Cardiac muscle cell (in vitro differentiated cells and primary cell): ENCODE results near the gene ASCC1. TPM values are rescaled to one million over a fixed set of nuclear protein-coding genes. Genes with fewer than 3 reads are reported as not detected.
"Not testable (repeated sequence)": the region's sequence is repeated elsewhere in the genome, so short reads cannot be mapped to it uniquely, and the experiment has no call there.

Source experiments
- DNase-seq, 2 donors: peaks; one replicate each; pipeline versions ENCODE4 v3.0.0 to v3.0.0-alpha.2; 2010 to 2017; ENCODE audit warnings: low read depth in 1 of 2, low spot score in 1 of 2
- H3K27ac ChIP-seq: fragments of 200-600 bp; sonication (generic); 2 replicates; pipeline ENCODE4 v1.5.1; 2016
- H3K27me3 ChIP-seq: fragments of 200-600 bp; sonication (generic); 2 replicates; pipeline ENCODE4 v1.6.0; 2016; ENCODE audit warnings: control low read depth
- H3K36me3 ChIP-seq: fragments of 200-600 bp; sonication (generic); 2 replicates; pipeline ENCODE4 v1.5.1; 2016; ENCODE audit warnings: control low read depth
- H3K4me1 ChIP-seq: fragments of 200-600 bp; sonication (generic); 2 replicates; pipeline ENCODE4 v1.8.1; 2017; ENCODE audit warnings: low read depth, mild to moderate bottlenecking, mixed run types
- H3K4me3 ChIP-seq: fragments of 200-600 bp; sonication (generic); 2 replicates; pipeline ENCODE4 v1.5.1; 2016; ENCODE audit warnings: mild to moderate bottlenecking
- H3K9me3 ChIP-seq: fragments of 200-600 bp; sonication (generic); 2 replicates; pipeline ENCODE4 v1.5.1; 2017; ENCODE audit warnings: low read depth, mild to moderate bottlenecking, control low read depth
- polyA plus RNA-seq: library from polyadenylated mRNA; unstranded; fragments of >200 nt; fragmentation: Nextera tagmentation; extraction: Ambion mirVana; gene quantifications from 2 replicates; pipeline ENCODE4 v1.2.1, GENCODE V29; 2016
- total RNA-seq: library from RNA; depleted of rRNA; stranded (reverse); fragments of >200 nt; gene quantifications from 2 replicates; pipeline ENCODE4 v1.2.3, GENCODE V29; 2016
- TF ChIP-seq, protein P1 (sequence below): IDR thresholded peaks from 2 replicates; pipeline ENCODE4 v1.5.1; 2012; ENCODE audit warnings: low read depth, mild to moderate bottlenecking, low read length

The ASCC1 gene
- total and polyA plus RNA-seq, 2 experiments from 2014 or later, result 41.3 to 58.4 TPM

DNA sequence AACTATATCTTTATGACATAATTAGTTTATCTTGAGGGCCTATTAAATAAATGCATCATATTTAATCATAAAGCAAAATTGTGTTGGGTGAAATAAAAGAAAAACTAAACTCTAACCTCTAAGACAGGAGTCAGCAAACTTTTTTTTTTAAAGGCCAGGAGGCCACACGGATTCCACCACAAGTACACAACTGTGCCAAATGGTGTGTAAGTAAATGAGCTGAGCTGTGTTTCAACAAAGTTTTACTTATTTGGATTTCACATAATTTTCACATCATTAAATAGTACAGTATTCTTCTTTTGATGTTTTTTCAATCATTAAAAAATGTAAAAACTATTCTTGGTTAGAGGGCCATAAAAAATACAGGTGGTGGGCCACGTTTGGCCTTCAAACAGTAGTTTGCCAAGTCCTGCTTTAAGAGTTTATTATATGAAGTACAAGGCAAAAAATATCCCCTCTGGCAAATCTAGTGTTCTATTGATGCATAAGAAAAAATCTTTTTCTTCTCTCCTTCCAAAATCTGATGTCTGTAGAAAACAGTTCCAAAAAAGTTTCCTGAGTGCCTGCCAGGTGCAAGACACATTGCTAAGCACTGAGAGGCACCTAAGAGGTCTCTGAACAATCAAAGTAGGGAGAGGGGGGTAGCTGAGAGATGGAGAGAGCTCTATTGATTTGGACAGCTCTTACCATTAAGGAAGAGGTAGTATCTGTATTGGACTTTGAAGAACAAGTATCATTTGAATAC is 101.2 kb downstream of the ASCC1 start:
- TF ChIP-seq, protein P1, sequence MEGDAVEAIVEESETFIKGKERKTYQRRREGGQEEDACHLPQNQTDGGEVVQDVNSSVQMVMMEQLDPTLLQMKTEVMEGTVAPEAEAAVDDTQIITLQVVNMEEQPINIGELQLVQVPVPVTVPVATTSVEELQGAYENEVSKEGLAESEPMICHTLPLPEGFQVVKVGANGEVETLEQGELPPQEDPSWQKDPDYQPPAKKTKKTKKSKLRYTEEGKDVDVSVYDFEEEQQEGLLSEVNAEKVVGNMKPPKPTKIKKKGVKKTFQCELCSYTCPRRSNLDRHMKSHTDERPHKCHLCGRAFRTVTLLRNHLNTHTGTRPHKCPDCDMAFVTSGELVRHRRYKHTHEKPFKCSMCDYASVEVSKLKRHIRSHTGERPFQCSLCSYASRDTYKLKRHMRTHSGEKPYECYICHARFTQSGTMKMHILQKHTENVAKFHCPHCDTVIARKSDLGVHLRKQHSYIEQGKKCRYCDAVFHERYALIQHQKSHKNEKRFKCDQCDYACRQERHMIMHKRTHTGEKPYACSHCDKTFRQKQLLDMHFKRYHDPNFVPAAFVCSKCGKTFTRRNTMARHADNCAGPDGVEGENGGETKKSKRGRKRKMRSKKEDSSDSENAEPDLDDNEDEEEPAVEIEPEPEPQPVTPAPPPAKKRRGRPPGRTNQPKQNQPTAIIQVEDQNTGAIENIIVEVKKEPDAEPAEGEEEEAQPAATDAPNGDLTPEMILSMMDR, result no peak
- no peak overlapping the region for H3K4me3 ChIP-seq
- H3K36me3 ChIP-seq, result no peaks in the 10 kb centered on the region
- no peaks in the 10 kb centered on the region for H3K27me3 ChIP-seq
- H3K4me1 ChIP-seq, result peaks cover 4% of the 10 kb centered on the region
- DNase-seq, result no peak
- H3K9me3 ChIP-seq, result no peaks in the 10 kb centered on the region
- no peak overlapping the region for H3K27ac ChIP-seq

DNA sequence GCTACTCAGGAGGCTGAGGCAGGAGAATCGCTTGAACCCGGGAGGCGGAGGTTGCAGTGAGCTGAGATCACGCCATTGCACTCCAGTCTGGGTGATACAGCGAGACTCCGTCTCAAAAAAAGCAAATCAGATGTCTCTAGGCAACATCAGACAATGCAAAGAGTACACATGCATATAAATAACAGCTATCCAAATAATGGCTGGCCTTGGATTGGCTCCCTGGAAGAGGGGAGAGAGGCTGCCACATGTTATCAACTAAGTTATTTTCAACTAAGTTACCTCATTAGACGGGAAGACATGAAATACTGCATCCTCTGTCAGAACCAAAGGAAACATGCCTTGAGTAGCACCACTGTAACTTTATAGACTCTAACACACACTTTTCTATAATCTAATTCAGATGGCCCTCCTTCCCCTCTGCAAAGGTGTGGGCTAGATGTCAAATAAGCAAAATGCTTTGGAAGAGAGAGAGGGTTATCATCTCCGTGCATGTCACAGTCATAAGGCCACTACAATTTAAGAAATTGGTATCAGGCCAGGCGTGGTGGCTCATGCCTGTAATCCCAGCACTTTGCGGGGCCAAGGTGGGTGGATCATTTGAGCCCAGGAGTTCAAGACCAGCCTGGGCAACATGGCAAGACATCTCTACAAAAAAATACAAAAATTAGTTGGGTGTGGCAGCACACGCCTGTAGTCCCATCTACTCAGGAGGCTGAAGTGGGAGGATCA is 105.2 kb downstream of the ASCC1 start:
- peaks cover 18% of the 10 kb centered on the region for H3K4me1 ChIP-seq
- no peaks in the 10 kb centered on the region for H3K36me3 ChIP-seq
- no peak overlapping the region for H3K4me3 ChIP-seq
- DNase-seq, result no peak
- no peaks in the 10 kb centered on the region for H3K27me3 ChIP-seq
- no peak overlapping the region for H3K27ac ChIP-seq
- H3K9me3 ChIP-seq, result no peaks in the 10 kb centered on the region
- TF ChIP-seq, protein P1, result no peak

DNA sequence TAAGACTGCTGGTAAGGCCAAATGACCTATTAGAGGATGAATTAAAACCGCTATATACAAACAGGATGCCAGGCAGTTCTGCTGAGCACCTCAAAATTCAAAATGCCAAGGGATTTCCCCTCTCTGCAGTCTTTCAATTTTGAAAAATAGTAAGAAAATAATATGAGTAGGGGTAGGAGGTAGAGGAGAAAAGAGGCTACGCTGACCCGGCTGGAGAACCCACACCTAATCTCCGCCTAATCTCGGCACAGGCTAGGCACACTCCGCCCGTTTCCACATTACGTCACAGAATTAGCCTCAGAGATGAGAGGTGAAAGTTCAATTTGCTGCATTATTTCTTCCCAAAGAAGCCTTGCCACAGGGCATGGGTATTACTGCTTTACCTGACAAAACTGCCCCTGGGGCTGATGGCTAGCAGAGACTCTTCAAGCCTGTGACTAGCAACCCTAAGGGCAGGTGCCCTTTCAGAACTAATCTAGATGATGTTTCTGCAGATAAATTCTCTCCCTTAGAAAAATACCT is 106.4 kb downstream of the ASCC1 start:
- Histone ChIP-seq H3K36me3 (no peaks in the 10 kb centered on the region), H3K9me3 (no peaks in the 10 kb centered on the region)

DNA sequence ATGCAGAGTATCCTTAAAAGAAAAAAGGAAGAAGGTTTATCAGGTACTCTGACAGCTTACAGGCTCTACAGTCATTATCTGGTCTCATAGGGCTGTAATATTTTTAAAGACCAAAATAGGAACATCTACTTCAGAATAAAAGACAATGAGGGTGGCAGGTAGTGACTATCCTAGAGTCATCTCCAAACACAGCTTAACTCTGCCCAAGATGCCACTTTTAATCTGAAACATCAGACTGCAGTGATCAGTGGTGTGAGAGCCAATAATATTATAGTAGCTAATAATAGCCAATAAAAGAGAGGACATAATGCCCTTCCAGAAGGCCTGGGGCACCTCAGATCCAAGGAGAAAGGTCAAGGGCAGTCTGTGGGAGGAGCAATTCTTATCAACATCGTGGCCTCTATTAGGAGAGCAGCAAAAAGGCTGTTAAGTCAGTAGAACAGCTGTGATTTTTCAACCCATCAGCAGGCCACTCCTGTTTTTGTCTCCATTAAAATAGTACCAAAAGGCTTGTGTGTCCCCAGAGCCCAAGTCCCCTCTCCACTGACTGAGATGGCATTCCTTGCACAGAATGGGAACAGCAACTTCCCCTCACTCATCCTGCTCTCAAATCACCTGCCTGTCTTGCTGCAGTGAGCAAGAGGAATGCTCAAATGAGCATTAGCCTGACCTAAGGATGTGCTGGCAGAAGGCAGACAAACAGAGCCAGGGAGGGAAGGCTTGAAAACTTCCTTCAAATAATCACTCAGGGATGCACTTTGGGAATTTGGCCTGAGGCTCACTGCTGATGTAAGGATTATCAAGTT is 107.0 kb downstream of the ASCC1 start:
- Histone ChIP-seq H3K4me1 (peaks cover 18% of the 10 kb centered on the region), H3K36me3 (no peaks in the 10 kb centered on the region), H3K9me3 (no peaks in the 10 kb centered on the region), H3K4me3 (no peak overlapping the region), H3K27ac (peak overlapping the region; percentile 72), H3K27me3 (no peaks in the 10 kb centered on the region)
- TF ChIP-seq, protein P1, result no peak
- DNase-seq, result peak in 1 of 2 donors; percentile 37

More for the DNA sequence above, 106.4 kb downstream of the ASCC1 start:
- peak overlapping the region; percentile 72 for H3K27ac ChIP-seq
- DNase-seq, result no peak
- H3K27me3 ChIP-seq, result no peaks in the 10 kb centered on the region
- no peak overlapping the region for H3K4me3 ChIP-seq
- peaks cover 18% of the 10 kb centered on the region for H3K4me1 ChIP-seq
- TF ChIP-seq, protein P1, result no peak

DNA sequence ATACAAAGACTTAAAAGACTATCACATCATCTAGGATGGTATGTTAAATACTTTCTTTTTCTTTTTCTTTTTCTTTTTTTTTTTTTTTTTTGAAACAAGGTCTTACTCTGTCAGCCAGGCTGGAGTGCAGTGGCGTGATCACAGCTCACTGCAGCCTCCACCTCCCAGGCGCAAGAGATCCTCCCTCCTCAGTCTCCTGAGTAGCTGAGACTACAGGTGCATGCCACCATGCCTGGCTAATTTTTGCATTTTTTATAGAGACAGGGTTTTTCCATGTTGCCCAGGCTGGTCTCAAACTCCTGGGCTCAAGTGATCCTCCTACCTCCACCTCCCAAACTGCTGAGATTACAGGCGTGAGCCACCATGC is 108.1 kb downstream of the ASCC1 start:
- not testable (repeated sequence) for H3K9me3 ChIP-seq, H3K4me3 ChIP-seq, H3K36me3 ChIP-seq, DNase-seq, H3K27me3 ChIP-seq
- H3K4me1 ChIP-seq, result peaks cover 18% of the 10 kb centered on the region
- peak overlapping the region; percentile 50 for H3K27ac ChIP-seq
